Measurements from ENCODE around the gene LIM2.
"Not testable (repeated sequence)": the region's sequence is repeated elsewhere in the genome, so short reads cannot be mapped to it uniquely, and the experiment has no call there.

LIM2 gene

GRCh38 chr19:51398096-51398704, 10.4 kb upstream of the LIM2 start:
- in situ Hi-C loops (cut with MboI; ENCODE audit: low pct_unique_long_range_greater_than_20kb, low sequenced_read_pairs, unreplicated experiment) = no loop called here
- no peak for DNase-seq (ENCODE audit: low spot score)
- TF ChIP-seq CTCF (IDR thresholded peaks at IDR 0.05; ENCODE audit: extremely low read depth, insufficient read depth, missing control alignments) = peak; percentile 63

GRCh38 chr19:51397453-51397852, 9.7 kb upstream of the LIM2 start:
- DNase-seq (ENCODE audit: low spot score); in situ Hi-C loops (cut with MboI; ENCODE audit: low pct_unique_long_range_greater_than_20kb, low sequenced_read_pairs, unreplicated experiment): not testable (repeated sequence)

GRCh38 chr19:51396175-51396574, 8.4 kb upstream of the LIM2 start:
- in situ Hi-C loops (cut with MboI; ENCODE audit: low pct_unique_long_range_greater_than_20kb, low sequenced_read_pairs, unreplicated experiment) = no loop called here
- TF ChIP-seq CTCF (IDR thresholded peaks at IDR 0.05; ENCODE audit: extremely low read depth, insufficient read depth, missing control alignments) = no peak
- DNase-seq (ENCODE audit: low spot score) = no peak

GRCh38 chr19:51394050-51394836, 6.5 kb upstream of the LIM2 start:
- DNase-seq (ENCODE audit: low spot score) = peak; percentile 93
- in situ Hi-C loops (cut with MboI; ENCODE audit: low pct_unique_long_range_greater_than_20kb, low sequenced_read_pairs, unreplicated experiment) = no loop called here
- peak; percentile 19 for TF ChIP-seq CTCF (IDR thresholded peaks at IDR 0.05; ENCODE audit: extremely low read depth, insufficient read depth, missing control alignments)

- in situ Hi-C loops (cut with MboI; ENCODE audit: low pct_unique_long_range_greater_than_20kb, low sequenced_read_pairs, unreplicated experiment) = no loop called here
- TF ChIP-seq CTCF (IDR thresholded peaks at IDR 0.05; ENCODE audit: extremely low read depth, insufficient read depth, missing control alignments) = no peak
- no peak for DNase-seq (ENCODE audit: low spot score)
These were observed 4.9 kb upstream of the LIM2 start for GRCh38 chr19:51392701-51393100.

- TF ChIP-seq CTCF (IDR thresholded peaks at IDR 0.05; ENCODE audit: extremely low read depth, insufficient read depth, missing control alignments) = no peak
- DNase-seq (ENCODE audit: low spot score) = no peak
- in situ Hi-C loops (cut with MboI; ENCODE audit: low pct_unique_long_range_greater_than_20kb, low sequenced_read_pairs, unreplicated experiment) = no loop called here
These were observed 3.4 kb upstream of the LIM2 start for GRCh38 chr19:51391073-51391611.

GRCh38 chr19:51389143-51389542, 1.4 kb upstream of the LIM2 start:
- no peak for DNase-seq (ENCODE audit: low spot score)
- in situ Hi-C loops (cut with MboI; ENCODE audit: low pct_unique_long_range_greater_than_20kb, low sequenced_read_pairs, unreplicated experiment) = no loop called here
- TF ChIP-seq CTCF (IDR thresholded peaks at IDR 0.05; ENCODE audit: extremely low read depth, insufficient read depth, missing control alignments) = no peak
